HCT116 (cell line): ENCODE results near the gene LRRN2. TPM values are rescaled to one million over a fixed set of nuclear protein-coding genes. Genes with fewer than 3 reads are reported as not detected.

Experiments
- ATAC-seq: fragments of 200-7000 bp; cut with Tn5 transposase; 2 replicates; pipeline ENCODE4 v1.9.1; 2020; ENCODE audit warnings: mild to moderate bottlenecking, moderate library complexity
- BruUV-seq: library from RNA; stranded (reverse); fragments of 400-500 nt; replicated peaks from 2 replicates; lab custom pipeline; 2021; lab: Mats Ljungman, UMichigan
- CTCF ChIA-PET: fragments of 300-600 bp; sonication (Branson Sonifier 250); formaldehyde crosslinking; loops from one replicate; lab custom pipeline; 2021; ENCODE audit warnings: antibody characterized with exemption; lab: Charles Lee
- POLR2A ChIA-PET: fragments of 300-600, 350-600 bp; sonication (Branson Sonifier 250); formaldehyde crosslinking; loops from one replicate; lab custom pipeline; 2021; ENCODE audit warnings: antibody characterized with exemption; lab: Charles Lee
- RAD21 ChIA-PET, 2 experiments: fragments of 300-600 bp; sonication (Branson Sonifier 250); formaldehyde crosslinking; loops; one replicate each; lab custom pipeline; 2023; ENCODE audit warnings: low total read pairs in 2 of 2; ENCODE audit not compliant: uncharacterized antibody in 2 of 2, unreplicated experiment in 2 of 2, low non-redundant PET in 1 of 2; lab: Charles Lee
- DNase-seq: peaks from one replicate; pipeline ENCODE4 v3.0.0-alpha.2; 2010; ENCODE audit warnings: low read depth, low spot score
- H2AFZ ChIP-seq: fragments of 200-600 bp; shearing (Covaris generic), sonication (generic); 2 replicates; pipeline ENCODE4 v1.6.1; 2017; ENCODE audit warnings: low read depth, mixed run types, mixed read lengths, antibody characterized with exemption, low read length; ENCODE audit not compliant: poor library complexity, severe bottlenecking
- H3K27ac ChIP-seq: 2 replicates; pipeline ENCODE4 v1.5.1; 2012; ENCODE audit warnings: low read depth, low read length
- H3K27me3 ChIP-seq: fragments of 200-600 bp; sonication (generic); 2 replicates; pipeline ENCODE4 v1.6.1; 2016; ENCODE audit warnings: mixed run types, low read length, mixed read lengths; ENCODE audit not compliant: insufficient read depth
- H3K36me3 ChIP-seq, 2 experiments: fragments of 200-500 bp in 1 of 2; fragments of 200-600 bp in 1 of 2; sonication (Bioruptor generic) in 1 of 2; sonication (generic) in 1 of 2; 2 replicates each; pipeline versions ENCODE4 v1.5.1 to v1.6.1; 2014 to 2016; ENCODE audit warnings: low read length in 2 of 2, inconsistent platforms in 1 of 2, mixed read lengths in 1 of 2, mixed run types in 1 of 2; ENCODE audit not compliant: insufficient read depth in 2 of 2, control insufficient read depth in 1 of 2
- H3K4me1 ChIP-seq, 2 experiments: fragments of 200-600 bp in 1 of 2; sonication (generic) in 1 of 2; 2 replicates each; pipeline versions ENCODE4 v1.5.1 to v1.6.1; 2012 to 2017; ENCODE audit warnings: low read length in 2 of 2, inconsistent platforms in 1 of 2, mild to moderate bottlenecking in 1 of 2, mixed read lengths in 1 of 2, mixed run types in 1 of 2, moderate library complexity in 1 of 2; ENCODE audit not compliant: insufficient read depth in 2 of 2, control insufficient read depth in 1 of 2
- H3K4me2 ChIP-seq: fragments of 200-600 bp; sonication (generic); 2 replicates; pipeline ENCODE4 v1.6.1; 2017; ENCODE audit warnings: mixed run types, low read length, mixed read lengths
- H3K4me3 ChIP-seq, 2 experiments: fragments of 200-600 bp in 1 of 2; sonication (generic) in 1 of 2; replicated peaks in 1 of 2; 2 replicates each; pipeline ENCODE4 v1.5.1; 2011 to 2016; ENCODE audit warnings: low read length in 2 of 2, control low read depth in 1 of 2, low read depth in 1 of 2, mild to moderate bottlenecking in 1 of 2, mixed read lengths in 1 of 2, mixed run types in 1 of 2
- H3K79me2 ChIP-seq: fragments of 200-600 bp; sonication (generic); 2 replicates; pipeline ENCODE4 v1.6.1; 2017; ENCODE audit warnings: mild to moderate bottlenecking, mixed run types, low read length, moderate library complexity, mixed read lengths; ENCODE audit not compliant: insufficient read depth
- H3K9ac ChIP-seq: fragments of 200-600 bp; sonication (generic); 2 replicates; pipeline ENCODE4 v1.6.1; 2016; ENCODE audit warnings: low read length, mixed read lengths
- H3K9me2 ChIP-seq: fragments of 200-600 bp; sonication (generic), shearing (Covaris generic); 2 replicates; pipeline ENCODE4 v1.6.1; 2017; ENCODE audit warnings: mixed run types, mild to moderate bottlenecking, moderate library complexity; ENCODE audit not compliant: insufficient read depth
- H3K9me3 ChIP-seq, 2 experiments: fragments of 200-500 bp in 1 of 2; fragments of 200-600 bp in 1 of 2; sonication (Bioruptor generic) in 1 of 2; sonication (generic) in 1 of 2; 2 replicates each; pipeline ENCODE4 v1.6.1; 2014 to 2017; ENCODE audit warnings: low read length in 2 of 2, mixed read lengths in 2 of 2, inconsistent platforms in 1 of 2, low read depth in 1 of 2, mild to moderate bottlenecking in 1 of 2, mixed run types in 1 of 2, moderate library complexity in 1 of 2; ENCODE audit not compliant: control insufficient read depth in 1 of 2, insufficient read depth in 1 of 2
- H4K20me1 ChIP-seq: fragments of 200-600 bp; sonication (generic), shearing (Covaris generic); 2 replicates; pipeline ENCODE4 v1.6.1; 2017; ENCODE audit warnings: mixed run types, mild to moderate bottlenecking, moderate library complexity; ENCODE audit not compliant: insufficient read depth
- CBX3 ChIP-seq: IDR thresholded peaks from 2 replicates; pipeline ENCODE4 v1.6.1; 2012; ENCODE audit warnings: low read depth
- CEBPB ChIP-seq: IDR thresholded peaks from 2 replicates; pipeline ENCODE4 v1.6.1; 2012; ENCODE audit warnings: low read depth
- EGR1 ChIP-seq: IDR thresholded peaks from 2 replicates; pipeline ENCODE4 v1.6.1; 2012; ENCODE audit warnings: low read depth
- ELF1 ChIP-seq: IDR thresholded peaks from 2 replicates; pipeline ENCODE4 v1.6.1; 2012; ENCODE audit warnings: low read depth, borderline replicate concordance
- EZH2 ChIP-seq: fragments of 200-600 bp; sonication (generic); IDR thresholded peaks from 2 replicates; pipeline ENCODE4 v1.6.1; 2017; ENCODE audit warnings: antibody characterized with exemption, mixed run types
- EZH2phosphoT487 ChIP-seq: fragments of 200-600 bp; IDR thresholded peaks from 2 replicates; pipeline ENCODE4 v1.6.1; 2018; ENCODE audit warnings: antibody characterized with exemption, borderline replicate concordance
- FOSL1 ChIP-seq: IDR thresholded peaks from 2 replicates; pipeline ENCODE4 v1.6.1; 2012; ENCODE audit warnings: low read depth
- JUND ChIP-seq: IDR thresholded peaks from 2 replicates; pipeline ENCODE4 v1.6.1; 2012
- POLR2A ChIP-seq: IDR thresholded peaks from 2 replicates; pipeline ENCODE4 v1.7.0; 2011; ENCODE audit warnings: borderline replicate concordance; ENCODE audit not compliant: insufficient read depth, insufficient read length; ENCODE audit errors: extremely low read depth
- POLR2AphosphoS5 ChIP-seq: IDR thresholded peaks from 2 replicates; pipeline ENCODE4 v1.6.1; 2011; ENCODE audit warnings: mild to moderate bottlenecking, low read depth, low read length, moderate library complexity
- SIN3A ChIP-seq: IDR thresholded peaks from 2 replicates; pipeline ENCODE4 v1.6.1; 2012; ENCODE audit warnings: low read depth
- SP1 ChIP-seq: IDR thresholded peaks from 2 replicates; pipeline ENCODE4 v1.6.1; 2012; ENCODE audit warnings: low read depth
- SRF ChIP-seq: IDR thresholded peaks from 2 replicates; pipeline ENCODE4 v1.6.1; 2012; ENCODE audit warnings: low read depth
- YY1 ChIP-seq: IDR thresholded peaks from 2 replicates; pipeline ENCODE4 v1.6.1; 2011; ENCODE audit warnings: low read length, low read depth, moderate library complexity, mild to moderate bottlenecking; ENCODE audit not compliant: insufficient replicate concordance; ENCODE audit errors: extremely low read depth
- ZNF274 ChIP-seq: fragments of 200-500 bp; sonication (Bioruptor generic); IDR thresholded peaks from 2 replicates; pipeline ENCODE4 v1.6.1; 2014; ENCODE audit warnings: mild to moderate bottlenecking, low read depth, low read length, inconsistent platforms
- intact Hi-C: fragments of 100-400 bp; cut with micrococcal nuclease; formaldehyde crosslinking; loops from 2 replicates; pipeline ENCODE4 v1.10.0; 2022
- total RNA-seq: library from RNA; stranded (reverse); gene quantifications from one replicate; pipeline ENCODE4 v1.2.1, GENCODE V29; 2021; ENCODE audit not compliant: unreplicated experiment
- TF ChIP-seq, protein P1 (sequence below): IDR thresholded peaks from 2 replicates; pipeline ENCODE4 v1.6.1; 2012
- TF ChIP-seq, protein P2 (sequence below), 3 experiments: fragments of 200-600 bp in 1 of 3; sonication (generic) in 1 of 3; IDR thresholded peaks in 2 of 3; conservative IDR thresholded peaks in 1 of 3; 2 replicates each; pipeline ENCODE4 v1.5.1; 2012 to 2017; ENCODE audit warnings: low read depth in 2 of 3, low read length in 2 of 3, antibody characterized with exemption in 1 of 3, borderline replicate concordance in 1 of 3, control low read depth in 1 of 3, mild to moderate bottlenecking in 1 of 3, mixed read lengths in 1 of 3, mixed run types in 1 of 3, moderate library complexity in 1 of 3; ENCODE audit not compliant: insufficient read depth in 1 of 3
- TF ChIP-seq, protein P3 (sequence below): IDR thresholded peaks from 2 replicates; pipeline ENCODE4 v1.6.1; 2011; ENCODE audit warnings: mild to moderate bottlenecking, low read length, moderate library complexity; ENCODE audit not compliant: insufficient replicate concordance; ENCODE audit errors: extremely low read depth
- TF ChIP-seq, protein P4 (sequence below): IDR thresholded peaks from 2 replicates; pipeline ENCODE4 v1.6.1; 2012

Gene LRRN2
- total RNA-seq, 1 experiment from 2014 or later: 3.2 TPM

DNA sequence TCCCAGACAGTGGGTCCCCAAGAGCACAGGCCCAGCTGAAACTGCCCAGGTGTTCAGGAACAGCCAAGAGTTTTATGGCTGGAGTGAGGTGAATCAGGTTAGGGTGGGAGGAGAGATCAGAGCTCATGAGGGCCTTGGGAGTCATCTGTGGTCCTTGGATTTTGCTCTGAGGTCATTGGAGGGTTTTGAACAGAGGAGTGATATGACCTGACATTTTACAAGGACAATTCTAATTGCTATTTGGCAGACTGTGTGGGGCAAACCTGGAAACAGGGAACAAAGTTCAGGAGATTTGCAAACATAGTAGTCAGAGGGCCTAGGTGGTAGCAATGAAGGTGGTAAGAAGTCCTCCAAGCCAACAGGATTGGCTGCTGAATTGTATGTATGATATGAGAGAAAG is 31.1 kb upstream of the LRRN2 start:
- TF ChIP-seq EZH2: no peak
- TF ChIP-seq, protein P1, sequence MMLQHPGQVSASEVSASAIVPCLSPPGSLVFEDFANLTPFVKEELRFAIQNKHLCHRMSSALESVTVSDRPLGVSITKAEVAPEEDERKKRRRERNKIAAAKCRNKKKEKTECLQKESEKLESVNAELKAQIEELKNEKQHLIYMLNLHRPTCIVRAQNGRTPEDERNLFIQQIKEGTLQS: no peak
- TF ChIP-seq, protein P2, sequence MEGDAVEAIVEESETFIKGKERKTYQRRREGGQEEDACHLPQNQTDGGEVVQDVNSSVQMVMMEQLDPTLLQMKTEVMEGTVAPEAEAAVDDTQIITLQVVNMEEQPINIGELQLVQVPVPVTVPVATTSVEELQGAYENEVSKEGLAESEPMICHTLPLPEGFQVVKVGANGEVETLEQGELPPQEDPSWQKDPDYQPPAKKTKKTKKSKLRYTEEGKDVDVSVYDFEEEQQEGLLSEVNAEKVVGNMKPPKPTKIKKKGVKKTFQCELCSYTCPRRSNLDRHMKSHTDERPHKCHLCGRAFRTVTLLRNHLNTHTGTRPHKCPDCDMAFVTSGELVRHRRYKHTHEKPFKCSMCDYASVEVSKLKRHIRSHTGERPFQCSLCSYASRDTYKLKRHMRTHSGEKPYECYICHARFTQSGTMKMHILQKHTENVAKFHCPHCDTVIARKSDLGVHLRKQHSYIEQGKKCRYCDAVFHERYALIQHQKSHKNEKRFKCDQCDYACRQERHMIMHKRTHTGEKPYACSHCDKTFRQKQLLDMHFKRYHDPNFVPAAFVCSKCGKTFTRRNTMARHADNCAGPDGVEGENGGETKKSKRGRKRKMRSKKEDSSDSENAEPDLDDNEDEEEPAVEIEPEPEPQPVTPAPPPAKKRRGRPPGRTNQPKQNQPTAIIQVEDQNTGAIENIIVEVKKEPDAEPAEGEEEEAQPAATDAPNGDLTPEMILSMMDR (IDR thresholded peaks at IDR 0.05 in 2 of 3, conservative IDR thresholded peaks at IDR 0.05 in 1 of 3; ENCODE audit: borderline replicate concordance in 1 of 3, insufficient read depth in 1 of 3, low read depth in 2 of 3, low read length in 2 of 3): no peak
- no peak for TF ChIP-seq EZH2phosphoT487
- TF ChIP-seq FOSL1: no peak
- no peak for TF ChIP-seq POLR2A
- TF ChIP-seq ELF1: no peak
- TF ChIP-seq, protein P3, sequence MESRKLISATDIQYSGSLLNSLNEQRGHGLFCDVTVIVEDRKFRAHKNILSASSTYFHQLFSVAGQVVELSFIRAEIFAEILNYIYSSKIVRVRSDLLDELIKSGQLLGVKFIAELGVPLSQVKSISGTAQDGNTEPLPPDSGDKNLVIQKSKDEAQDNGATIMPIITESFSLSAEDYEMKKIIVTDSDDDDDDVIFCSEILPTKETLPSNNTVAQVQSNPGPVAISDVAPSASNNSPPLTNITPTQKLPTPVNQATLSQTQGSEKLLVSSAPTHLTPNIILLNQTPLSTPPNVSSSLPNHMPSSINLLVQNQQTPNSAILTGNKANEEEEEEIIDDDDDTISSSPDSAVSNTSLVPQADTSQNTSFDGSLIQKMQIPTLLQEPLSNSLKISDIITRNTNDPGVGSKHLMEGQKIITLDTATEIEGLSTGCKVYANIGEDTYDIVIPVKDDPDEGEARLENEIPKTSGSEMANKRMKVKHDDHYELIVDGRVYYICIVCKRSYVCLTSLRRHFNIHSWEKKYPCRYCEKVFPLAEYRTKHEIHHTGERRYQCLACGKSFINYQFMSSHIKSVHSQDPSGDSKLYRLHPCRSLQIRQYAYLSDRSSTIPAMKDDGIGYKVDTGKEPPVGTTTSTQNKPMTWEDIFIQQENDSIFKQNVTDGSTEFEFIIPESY: no peak
- TF ChIP-seq, protein P4, sequence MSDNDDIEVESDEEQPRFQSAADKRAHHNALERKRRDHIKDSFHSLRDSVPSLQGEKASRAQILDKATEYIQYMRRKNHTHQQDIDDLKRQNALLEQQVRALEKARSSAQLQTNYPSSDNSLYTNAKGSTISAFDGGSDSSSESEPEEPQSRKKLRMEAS: no peak
- no peak for TF ChIP-seq EGR1
- TF ChIP-seq CBX3: no peak
- TF ChIP-seq YY1: no peak
- no peak for TF ChIP-seq JUND
- TF ChIP-seq SIN3A: no peak
- no peak for TF ChIP-seq SRF
- TF ChIP-seq POLR2AphosphoS5: no peak
- TF ChIP-seq ZNF274: no peak
- TF ChIP-seq CEBPB: no peak
- TF ChIP-seq SP1: no peak
- Histone ChIP-seq H3K27me3 (peaks cover 15% of the 10 kb centered on the region; the same call in 1 of the 2 replicates), H3K36me3 (no peaks in the 10 kb centered on the region), H3K9me3 (no peaks in the 10 kb centered on the region), H3K4me3 (no peak overlapping the region), H3K4me1 (no peaks in the 10 kb centered on the region), H2AFZ (no peak overlapping the region), H4K20me1 (no peaks in the 10 kb centered on the region), H3K27ac (no peak overlapping the region), H3K79me2 (no peaks in the 10 kb centered on the region), H3K9me2 (no peaks in the 10 kb centered on the region), H3K4me2 (no peak overlapping the region), H3K9ac (no peak overlapping the region)
- ChIA-PET CTCF (no interaction called here), RAD21 (no interaction called here), POLR2A (no interaction called here)
- ATAC-seq (no peak), DNase-seq (no peak)
- no TSS peak for BruUV-seq
- intact Hi-C loops: no loop called here
